Posterior vena cava (tissue), 2 donors: ENCODE data around the gene KDM1A. TPM values are rescaled to one million over a fixed set of nuclear protein-coding genes. Genes with fewer than 3 reads are reported as not detected.

Experiments used
- DNase-seq: peaks from one replicate; pipeline ENCODE4 v3.0.0-alpha.2; 2020; ENCODE audit warnings: low spot score
- intact Hi-C, 2 donors: fragments of 100-400 bp; cut with DNase I; formaldehyde crosslinking; loops; one replicate each; pipeline versions ENCODE4 v1.14.1 to v1.14.2; 2022 to 2023
- total RNA-seq, 2 donors: library from RNA; stranded (reverse); fragmentation: NEBNext Ultra II Directional; extraction: Animal tissue kit (Norgen Biotek cat#: 25700); gene quantifications; one replicate each; pipeline ENCODE4 v1.2.1, GENCODE V29; 2021
- donor health status: DM: yes; HTN: yes; CAD: no.
- donor health status: DM: yes; HTN: yes; CAD: no.

Gene KDM1A
- total RNA-seq, 2 donors from 2014 or later, result 31.1 to 34.0 TPM

GRCh38 chr1:23051290-23051909 is 32.1 kb downstream of the KDM1A start:
- no peak for DNase-seq
- intact Hi-C loops, result no loop called here

GRCh38 chr1:23057301-23057700 is 38.0 kb downstream of the KDM1A start:
- intact Hi-C loops, result no loop called here
- no peak for DNase-seq

- no peak for DNase-seq
- intact Hi-C loops, result no loop called here
Observed at GRCh38 chr1:23062271-23062670, 43.0 kb downstream of the KDM1A start.

DNA sequence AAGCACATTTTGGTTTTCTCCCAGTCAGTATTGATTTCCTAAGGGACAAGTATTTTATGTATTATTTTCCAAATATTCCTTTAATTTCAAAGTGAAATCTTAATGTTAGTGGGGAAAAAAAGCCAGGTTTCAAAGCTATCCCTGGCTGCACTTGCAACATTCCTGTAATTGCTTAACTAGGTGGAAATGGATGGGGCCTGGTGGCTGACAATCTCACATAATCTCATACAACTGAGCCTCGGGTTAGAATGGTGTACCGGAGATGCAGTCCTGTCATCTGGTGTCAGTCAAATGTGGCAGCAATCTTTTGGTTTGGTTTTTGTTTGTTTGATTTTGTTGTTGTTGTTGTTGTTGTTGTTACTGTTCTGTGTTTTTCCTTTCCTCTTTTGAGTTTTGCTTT is 46.1 kb downstream of the KDM1A start:
- DNase-seq, result no peak
- intact Hi-C loops, result no loop called here

- intact Hi-C loops, result no loop called here
- no peak for DNase-seq
Observed at GRCh38 chr1:23066075-23066474, 46.8 kb downstream of the KDM1A start.

DNA sequence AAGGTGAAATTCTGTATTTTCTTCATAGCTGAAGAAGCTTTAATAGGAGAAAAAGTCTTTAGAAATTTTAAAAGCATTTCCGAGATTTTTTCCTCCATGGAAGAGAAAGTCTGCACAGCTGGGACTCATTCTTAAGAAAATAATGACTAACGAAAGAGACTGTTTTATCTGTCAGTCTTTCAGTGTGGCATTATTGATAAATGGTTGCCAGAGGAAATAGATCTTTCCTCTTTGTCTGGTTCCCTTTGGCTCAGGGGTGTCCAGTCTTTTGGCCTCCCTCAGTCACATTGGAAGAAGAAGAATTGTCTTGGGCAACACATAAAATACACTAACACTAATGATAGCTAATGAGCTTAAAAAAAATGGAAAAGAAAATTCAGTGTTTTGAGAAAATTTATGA is 49.9 kb downstream of the KDM1A start:
- intact Hi-C loops, result no loop called here

GRCh38 chr1:23069675-23070074 is 50.4 kb downstream of the KDM1A start:
- intact Hi-C loops, result no loop called here
- no peak for DNase-seq

More for the DNA sequence above, 49.9 kb downstream of the KDM1A start:
- no peak for DNase-seq

DNA sequence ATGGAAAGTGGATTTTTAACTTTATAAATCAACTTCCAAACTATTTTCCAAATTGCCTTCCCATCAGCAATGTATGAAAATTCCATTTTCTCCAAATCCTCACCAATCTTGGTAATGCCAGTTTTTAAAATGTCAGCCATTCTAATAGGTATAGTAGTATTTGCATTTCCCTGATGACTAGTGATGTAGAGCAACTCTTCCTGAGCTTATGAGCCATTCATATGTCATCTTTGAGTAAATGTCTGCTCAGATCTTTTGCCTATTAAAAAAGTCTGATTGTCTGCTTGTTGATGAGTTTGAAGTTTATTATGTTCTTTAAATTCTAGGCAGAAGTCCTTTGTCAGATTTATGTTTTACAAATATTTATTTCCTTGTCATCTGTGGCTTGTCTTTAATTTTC is 54.7 kb downstream of the KDM1A start:
- intact Hi-C loops, result no loop called here
- DNase-seq, result no peak

- intact Hi-C loops, result no loop called here
- DNase-seq, result no peak
Observed at GRCh38 chr1:23079025-23079424, 59.8 kb downstream of the KDM1A start.

DNA sequence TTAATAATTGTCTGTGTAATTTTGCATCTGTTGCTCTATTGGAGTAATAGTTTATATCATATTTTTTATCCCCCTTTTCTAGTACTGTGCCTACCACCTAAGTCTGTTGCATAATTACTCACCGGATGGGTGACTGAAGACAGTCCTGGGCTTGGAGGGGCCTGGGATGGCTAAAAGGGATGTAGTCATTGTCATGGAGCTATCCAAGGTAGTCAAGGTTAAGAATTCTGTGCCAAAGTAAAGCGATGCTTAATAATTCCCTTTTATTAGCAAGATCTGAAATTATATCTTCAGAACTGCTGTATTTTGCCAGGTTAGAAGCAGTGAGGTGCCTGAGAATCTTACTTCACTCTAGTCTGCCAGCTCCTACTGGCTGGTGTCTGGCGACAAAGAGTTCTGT is 61.6 kb downstream of the KDM1A start:
- intact Hi-C loops, result no loop called here
- no peak for DNase-seq

DNA sequence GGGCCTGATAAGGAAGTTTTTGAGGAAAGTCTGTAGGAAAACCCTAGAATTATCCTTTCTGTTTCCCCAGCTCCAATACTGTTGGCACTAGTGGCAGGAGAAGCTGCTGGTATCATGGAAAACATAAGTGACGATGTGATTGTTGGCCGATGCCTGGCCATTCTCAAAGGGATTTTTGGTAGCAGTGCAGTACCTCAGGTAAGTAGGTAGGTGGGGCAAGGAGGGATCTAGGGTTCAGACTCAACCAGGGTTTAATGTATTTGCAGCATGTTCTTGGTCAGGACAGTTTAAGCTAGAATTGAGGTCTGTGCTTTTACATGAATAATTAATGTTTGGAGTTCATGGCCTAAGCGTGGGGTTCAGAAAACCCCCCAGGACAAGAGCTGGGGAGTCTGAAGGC is 62.1 kb downstream of the KDM1A start:
- DNase-seq, result no peak
- intact Hi-C loops, result no loop called here

DNA sequence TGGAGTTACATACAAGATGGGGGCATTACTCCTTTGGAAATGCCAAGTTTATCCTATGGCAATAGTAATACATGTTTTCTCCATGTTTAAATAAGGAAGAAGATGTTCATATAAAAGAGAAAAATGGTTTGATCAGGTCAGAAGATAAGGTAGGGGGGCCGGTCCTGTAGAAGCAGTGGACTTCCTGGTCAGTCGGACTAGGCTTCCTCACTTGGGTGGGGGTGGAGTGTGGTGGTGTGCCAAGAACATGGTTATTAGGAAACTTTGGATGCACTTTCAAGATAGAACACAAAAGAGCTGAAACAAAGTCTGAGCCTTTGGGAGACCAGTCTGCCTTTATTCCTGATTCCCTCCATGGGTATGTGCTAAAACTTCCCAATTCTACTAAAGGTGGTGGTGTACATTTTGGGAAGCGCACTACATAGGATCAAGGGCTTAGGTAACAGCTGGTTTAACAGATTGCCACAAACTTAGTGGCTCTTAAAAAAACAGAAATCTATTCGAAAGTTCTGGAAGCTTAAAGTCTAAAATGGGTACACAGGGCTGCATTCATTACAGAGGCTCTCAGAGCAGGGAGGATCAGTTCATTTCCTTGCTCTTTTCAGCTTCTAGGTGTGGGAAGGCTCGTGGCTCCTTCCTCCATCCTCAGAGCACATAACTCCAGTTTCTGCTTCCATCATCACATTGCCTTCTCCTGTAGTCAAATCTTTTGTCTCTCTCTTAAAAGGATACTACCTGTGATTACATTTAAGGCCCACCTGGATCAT is 64.6 kb downstream of the KDM1A start:
- DNase-seq, result no peak
- intact Hi-C loops, result no loop called here

- intact Hi-C loops, result no loop called here
- no peak for DNase-seq
Observed at GRCh38 chr1:23084880-23085279, 65.6 kb downstream of the KDM1A start.

GRCh38 chr1:23085696-23086095 is 66.4 kb downstream of the KDM1A start:
- intact Hi-C loops, result no loop called here
- no peak for DNase-seq

GRCh38 chr1:23088027-23088426 is 68.8 kb downstream of the KDM1A start:
- intact Hi-C loops, result no loop called here
- no peak for DNase-seq

DNA sequence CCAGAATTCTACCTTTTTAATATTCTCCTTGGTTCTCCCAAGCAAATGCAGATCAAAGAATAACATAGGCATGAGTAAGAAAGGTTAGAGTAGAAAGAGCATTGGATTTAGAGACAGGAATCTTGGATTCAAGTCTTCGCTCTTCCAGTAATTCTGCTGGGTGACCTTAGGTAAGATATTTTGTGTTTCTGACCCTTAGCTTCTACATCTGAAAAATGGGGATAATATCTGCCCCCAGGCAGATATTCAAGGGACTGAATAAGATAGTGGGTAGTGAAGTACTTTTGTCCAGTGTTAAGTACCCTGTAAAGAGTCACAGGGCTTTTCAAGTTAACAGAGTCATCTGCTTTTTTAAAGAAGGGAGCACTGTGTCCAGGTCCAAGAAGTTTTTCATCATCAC is 70.8 kb downstream of the KDM1A start:
- no peak for DNase-seq
- intact Hi-C loops, result loop anchor here in 1 of 2 donors (10.0 kb wide), 1 partner anchor 185 kb away; no protein-coding TSS in a partner anchor

DNA sequence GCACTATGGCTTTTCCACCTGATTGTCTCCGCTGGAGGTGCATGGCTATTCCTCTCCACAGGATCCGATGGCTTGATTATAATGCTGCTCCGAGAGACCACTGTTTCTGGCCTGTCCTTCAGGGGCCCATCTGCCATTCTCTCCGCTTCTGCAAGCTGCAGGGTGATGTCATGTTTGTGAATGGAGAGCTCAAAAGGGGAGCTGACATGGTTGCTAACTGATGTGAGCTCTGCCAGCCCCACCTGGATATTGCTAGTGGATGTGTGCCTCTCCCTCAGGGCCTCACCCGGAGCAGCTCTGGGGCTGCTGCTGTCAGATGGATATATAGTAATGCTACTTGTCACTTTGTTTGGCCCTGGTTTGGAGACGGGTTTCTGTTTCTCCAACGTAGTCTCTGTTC is 72.3 kb downstream of the KDM1A start:
- intact Hi-C loops, result loop anchor here in 1 of 2 donors (10.0 kb wide), 1 partner anchor 183 kb away; no protein-coding TSS in a partner anchor
- no peak for DNase-seq

- intact Hi-C loops, result loop anchor here in 1 of 2 donors (10.0 kb wide), 1 partner anchor 182 kb away; no protein-coding TSS in a partner anchor
- DNase-seq, result no peak
Observed at GRCh38 chr1:23092447-23092846, 73.2 kb downstream of the KDM1A start.

DNA sequence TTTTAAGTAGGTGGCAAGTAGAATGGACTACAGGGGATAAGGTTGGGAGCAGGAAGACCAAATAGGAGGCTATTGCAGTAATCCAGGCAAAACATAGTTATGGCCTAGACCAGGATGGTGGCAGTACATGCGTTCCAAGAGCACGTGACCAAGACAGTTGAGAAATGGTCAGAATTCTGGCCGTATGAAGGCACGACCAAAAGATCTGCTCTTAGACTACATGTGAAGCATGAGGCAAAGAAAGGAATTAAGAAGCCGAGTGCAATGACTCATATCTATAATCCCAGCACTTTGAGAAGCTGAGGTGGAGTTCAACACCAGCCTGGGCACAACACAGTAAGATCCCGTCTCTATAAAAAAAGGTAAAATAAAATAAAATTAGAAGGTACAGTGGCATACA is 78.0 kb downstream of the KDM1A start:
- no peak for DNase-seq
- intact Hi-C loops, result loop anchor here in 1 of 2 donors (10.0 kb wide), 1 partner anchor 177 kb away; no protein-coding TSS in a partner anchor

GRCh38 chr1:23098463-23099170 is 79.3 kb downstream of the KDM1A start:
- no peak for DNase-seq
- intact Hi-C loops, result loop anchor here in 1 of 2 donors (2.0 to 10.0 kb wide), 2 partner anchors 84 to 176 kb away; no protein-coding TSS in a partner anchor
